ENCODE measurements around the gene GTF3C6. TPM values are rescaled to one million over a fixed set of nuclear protein-coding genes. Genes with fewer than 3 reads are reported as not detected.
A peak's percentile ranks its signal among the peaks of the same experiment; 100 is the strongest.
"Not testable (repeated sequence)": the region's sequence is repeated elsewhere in the genome, so short reads cannot be mapped to it uniquely, and the experiment has no call there.

GTF3C6 gene
- 44.7 TPM for total RNA-seq

- DNase-seq, result peak; percentile 97
These were observed at the start of gene GTF3C6 for GRCh38 chr6:110958329-110959192. Gene GTF3C6, plus strand, starts transcription at chr6:110958706. Its CDS starts 64 bp downstream, at chr6:110958770.

GRCh38 chr6:110930781-110931180, 27.7 kb upstream of the GTF3C6 start:
- no peak for DNase-seq

- DNase-seq, result no peak
These were observed 24.6 kb upstream of the GTF3C6 start for GRCh38 chr6:110933912-110934311.

GRCh38 chr6:110934381-110934898, 24.1 kb upstream of the GTF3C6 start:
- DNase-seq, result no peak

- DNase-seq, result no peak
These were observed 23.3 kb upstream of the GTF3C6 start for GRCh38 chr6:110935171-110935570.

- DNase-seq, result no peak
These were observed 20.3 kb upstream of the GTF3C6 start for GRCh38 chr6:110938171-110938570.

- no peak for DNase-seq
These were observed 18.9 kb upstream of the GTF3C6 start for GRCh38 chr6:110939429-110940200.

- DNase-seq, result no peak
These were observed 13.8 kb upstream of the GTF3C6 start for GRCh38 chr6:110944681-110945151.

GRCh38 chr6:110946498-110946897, 12.0 kb upstream of the GTF3C6 start:
- DNase-seq, result no peak

GRCh38 chr6:110949679-110950285, 8.7 kb upstream of the GTF3C6 start:
- peak; percentile 67 for DNase-seq

- DNase-seq, result no peak
These were observed 8.1 kb upstream of the GTF3C6 start for GRCh38 chr6:110950440-110950839.

GRCh38 chr6:110951008-110951407, 7.5 kb upstream of the GTF3C6 start:
- no peak for DNase-seq

GRCh38 chr6:110951986-110952794, 6.3 kb upstream of the GTF3C6 start:
- no peak for DNase-seq

GRCh38 chr6:110953633-110954303, 4.7 kb upstream of the GTF3C6 start:
- DNase-seq, result no peak

- no peak for DNase-seq
These were observed 1.5 kb downstream of the GTF3C6 start for GRCh38 chr6:110960014-110960390.

- DNase-seq, result not testable (repeated sequence)
These were observed 4.1 kb downstream of the GTF3C6 start for GRCh38 chr6:110962636-110963035.

GRCh38 chr6:110965629-110966229, 7.2 kb downstream of the GTF3C6 start:
- DNase-seq, result no peak

- DNase-seq, result not testable (repeated sequence)
These were observed 10.2 kb downstream of the GTF3C6 start for GRCh38 chr6:110968661-110969060.

GRCh38 chr6:110971468-110971867, 13.0 kb downstream of the GTF3C6 start:
- DNase-seq, result no peak

GRCh38 chr6:110976575-110976974, 18.1 kb downstream of the GTF3C6 start:
- DNase-seq, result no peak

All from tongue (tissue), 2 donors.